HL-60 (cell line): ENCODE results near the gene ETV3.

ENCODE experiments used
- DNase-seq, 2 experiments: peaks; one replicate each; pipeline ENCODE4 v3.0.0-alpha.2; 2010 to 2020; ENCODE audit warnings: low read depth in 1 of 2, low spot score in 1 of 2
- H3K27ac ChIP-seq: fragments of 250-450 bp; sonication (Bioruptor Pico); replicated peaks from 2 replicates; pipeline ENCODE4 v1.5.1; 2020; ENCODE audit warnings: mild to moderate bottlenecking, moderate library complexity
- H3K27me3 ChIP-seq: fragments of 250-450 bp; sonication (Bioruptor Pico); 2 replicates; pipeline ENCODE4 v1.5.1; 2021; ENCODE audit warnings: mild to moderate bottlenecking, moderate library complexity; ENCODE audit not compliant: insufficient read depth, poor library complexity, severe bottlenecking
- H3K4me3 ChIP-seq: replicated peaks from 2 replicates; pipeline ENCODE4 v1.5.1; 2011; ENCODE audit warnings: mild to moderate bottlenecking, control low read depth, low read length; ENCODE audit not compliant: insufficient read depth
- GABPA ChIP-seq: IDR thresholded peaks from 2 replicates; pipeline ENCODE4 v1.6.1; 2012; ENCODE audit warnings: low read depth
- POLR2AphosphoS5 ChIP-seq: IDR thresholded peaks from 2 replicates; pipeline ENCODE4 v1.6.1; 2012; ENCODE audit warnings: low read depth
- SPI1 ChIP-seq: IDR thresholded peaks from 2 replicates; pipeline ENCODE4 v1.6.1; 2012; ENCODE audit warnings: low read depth, mild to moderate bottlenecking, borderline replicate concordance
- TF ChIP-seq, protein P1 (sequence below): IDR thresholded peaks from one replicate; pipeline ENCODE4 v1.5.1; 2011; ENCODE audit warnings: low read length, control low read depth, inconsistent platforms; ENCODE audit not compliant: insufficient read depth
- TF ChIP-seq, protein P2 (sequence below): IDR thresholded peaks from 2 replicates; pipeline ENCODE4 v1.6.1; 2012; ENCODE audit warnings: low read depth; ENCODE audit not compliant: insufficient replicate concordance

Gene ETV3

DNA sequence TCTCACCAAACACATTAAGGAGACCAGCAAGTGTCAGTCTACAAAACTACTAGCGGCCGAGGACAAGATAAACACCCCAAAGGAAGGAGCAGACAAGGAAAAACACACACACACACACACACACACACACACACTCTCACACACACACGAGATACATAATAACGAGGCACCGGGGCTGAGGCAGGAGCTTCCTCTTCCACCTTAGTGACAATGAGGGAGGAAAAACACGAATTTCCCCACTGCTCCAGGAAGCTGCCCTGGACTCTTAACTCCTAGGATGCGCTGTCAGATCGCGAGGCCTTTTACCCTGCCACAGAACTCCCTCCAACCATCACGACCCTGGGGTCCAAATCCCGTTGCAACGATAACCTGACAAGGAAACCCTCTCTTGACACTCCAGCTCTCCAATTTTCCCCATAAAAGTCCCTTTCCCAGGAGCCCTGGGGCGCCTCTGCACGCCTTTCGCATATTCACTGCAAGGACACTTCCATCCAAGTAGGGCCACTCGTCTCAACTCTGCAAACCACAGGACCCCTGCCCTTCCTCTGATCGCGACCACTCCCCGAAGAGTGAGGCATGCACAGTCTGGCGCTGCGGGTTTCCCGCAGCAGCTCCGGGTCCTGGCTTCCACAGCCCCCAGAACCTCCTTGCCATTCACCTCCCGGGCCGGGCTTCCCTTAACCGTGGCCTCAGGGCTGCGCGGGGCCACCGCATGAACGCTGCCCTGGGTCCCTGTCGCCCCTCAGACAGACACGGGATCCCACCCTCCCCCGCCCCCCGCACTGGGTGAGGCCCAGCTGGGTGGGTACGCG lies 581 bp downstream of the ETV3 start:
- peak; percentile 60 to 74 for DNase-seq
- H3K27ac ChIP-seq, result peak overlapping the region; percentile 81
- TF ChIP-seq POLR2AphosphoS5 (no peak), GABPA (peak; percentile 35; the same call in 1 of the 2 replicates), SPI1 (no peak)
- TF ChIP-seq, protein P1, sequence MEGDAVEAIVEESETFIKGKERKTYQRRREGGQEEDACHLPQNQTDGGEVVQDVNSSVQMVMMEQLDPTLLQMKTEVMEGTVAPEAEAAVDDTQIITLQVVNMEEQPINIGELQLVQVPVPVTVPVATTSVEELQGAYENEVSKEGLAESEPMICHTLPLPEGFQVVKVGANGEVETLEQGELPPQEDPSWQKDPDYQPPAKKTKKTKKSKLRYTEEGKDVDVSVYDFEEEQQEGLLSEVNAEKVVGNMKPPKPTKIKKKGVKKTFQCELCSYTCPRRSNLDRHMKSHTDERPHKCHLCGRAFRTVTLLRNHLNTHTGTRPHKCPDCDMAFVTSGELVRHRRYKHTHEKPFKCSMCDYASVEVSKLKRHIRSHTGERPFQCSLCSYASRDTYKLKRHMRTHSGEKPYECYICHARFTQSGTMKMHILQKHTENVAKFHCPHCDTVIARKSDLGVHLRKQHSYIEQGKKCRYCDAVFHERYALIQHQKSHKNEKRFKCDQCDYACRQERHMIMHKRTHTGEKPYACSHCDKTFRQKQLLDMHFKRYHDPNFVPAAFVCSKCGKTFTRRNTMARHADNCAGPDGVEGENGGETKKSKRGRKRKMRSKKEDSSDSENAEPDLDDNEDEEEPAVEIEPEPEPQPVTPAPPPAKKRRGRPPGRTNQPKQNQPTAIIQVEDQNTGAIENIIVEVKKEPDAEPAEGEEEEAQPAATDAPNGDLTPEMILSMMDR, result no peak
- TF ChIP-seq, protein P2, sequence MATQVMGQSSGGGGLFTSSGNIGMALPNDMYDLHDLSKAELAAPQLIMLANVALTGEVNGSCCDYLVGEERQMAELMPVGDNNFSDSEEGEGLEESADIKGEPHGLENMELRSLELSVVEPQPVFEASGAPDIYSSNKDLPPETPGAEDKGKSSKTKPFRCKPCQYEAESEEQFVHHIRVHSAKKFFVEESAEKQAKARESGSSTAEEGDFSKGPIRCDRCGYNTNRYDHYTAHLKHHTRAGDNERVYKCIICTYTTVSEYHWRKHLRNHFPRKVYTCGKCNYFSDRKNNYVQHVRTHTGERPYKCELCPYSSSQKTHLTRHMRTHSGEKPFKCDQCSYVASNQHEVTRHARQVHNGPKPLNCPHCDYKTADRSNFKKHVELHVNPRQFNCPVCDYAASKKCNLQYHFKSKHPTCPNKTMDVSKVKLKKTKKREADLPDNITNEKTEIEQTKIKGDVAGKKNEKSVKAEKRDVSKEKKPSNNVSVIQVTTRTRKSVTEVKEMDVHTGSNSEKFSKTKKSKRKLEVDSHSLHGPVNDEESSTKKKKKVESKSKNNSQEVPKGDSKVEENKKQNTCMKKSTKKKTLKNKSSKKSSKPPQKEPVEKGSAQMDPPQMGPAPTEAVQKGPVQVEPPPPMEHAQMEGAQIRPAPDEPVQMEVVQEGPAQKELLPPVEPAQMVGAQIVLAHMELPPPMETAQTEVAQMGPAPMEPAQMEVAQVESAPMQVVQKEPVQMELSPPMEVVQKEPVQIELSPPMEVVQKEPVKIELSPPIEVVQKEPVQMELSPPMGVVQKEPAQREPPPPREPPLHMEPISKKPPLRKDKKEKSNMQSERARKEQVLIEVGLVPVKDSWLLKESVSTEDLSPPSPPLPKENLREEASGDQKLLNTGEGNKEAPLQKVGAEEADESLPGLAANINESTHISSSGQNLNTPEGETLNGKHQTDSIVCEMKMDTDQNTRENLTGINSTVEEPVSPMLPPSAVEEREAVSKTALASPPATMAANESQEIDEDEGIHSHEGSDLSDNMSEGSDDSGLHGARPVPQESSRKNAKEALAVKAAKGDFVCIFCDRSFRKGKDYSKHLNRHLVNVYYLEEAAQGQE, result peak; percentile 4
- peak overlapping the region; percentile 95 for H3K4me3 ChIP-seq
- H3K27me3 ChIP-seq, result no peaks in the 10 kb centered on the region

DNA sequence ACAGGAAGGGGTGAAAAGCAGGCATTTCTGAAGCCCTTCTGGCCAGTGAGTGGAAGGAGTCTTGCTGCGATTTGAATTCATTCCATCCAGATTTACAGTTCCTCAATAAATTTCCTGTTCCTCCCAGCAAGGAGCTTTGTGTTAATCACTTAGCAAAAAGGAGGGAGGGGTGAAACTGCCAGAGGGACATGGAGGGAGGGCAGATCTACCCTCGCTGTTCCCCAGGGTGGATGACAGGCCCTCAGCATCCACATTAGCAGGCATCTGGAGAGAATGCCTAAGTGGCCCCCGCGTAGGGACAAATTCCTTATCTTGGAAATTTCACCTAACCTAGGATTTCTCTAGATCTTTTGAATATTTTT lies 1.2 kb downstream of the ETV3 start:
- TF ChIP-seq GABPA (no peak), SPI1 (no peak), POLR2AphosphoS5 (no peak)
- TF ChIP-seq, protein P2, result no peak
- TF ChIP-seq, protein P1, result no peak
- H3K27me3 ChIP-seq, result no peaks in the 10 kb centered on the region
- H3K27ac ChIP-seq, result peak overlapping the region; percentile 5
- DNase-seq, result peak in 1 of 2 experiments; percentile 13
- peak overlapping the region; percentile 95 for H3K4me3 ChIP-seq

DNA sequence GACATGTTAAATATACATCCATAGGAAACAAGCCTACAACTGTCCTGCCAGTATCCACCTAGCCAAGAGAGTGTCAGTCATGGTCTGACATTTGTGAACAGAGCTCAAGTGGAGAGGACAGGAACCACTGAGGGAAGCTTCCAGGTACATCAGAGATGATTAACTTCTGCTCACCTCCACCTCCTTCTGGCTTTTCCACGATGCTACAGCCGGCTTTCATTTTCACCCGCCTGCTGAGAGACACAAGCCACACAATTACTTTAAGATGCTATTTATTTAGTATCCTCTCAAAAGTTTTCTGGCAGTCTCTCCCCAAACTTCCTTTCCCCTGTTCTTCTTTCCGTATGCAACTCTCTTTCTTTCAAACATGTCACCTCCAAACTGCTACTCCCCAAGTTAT lies 2.1 kb downstream of the ETV3 start:
- TF ChIP-seq POLR2AphosphoS5, result no peak
- no peak for TF ChIP-seq GABPA
- TF ChIP-seq, protein P1, result no peak
- no peak for TF ChIP-seq SPI1
- TF ChIP-seq, protein P2, result no peak

More for the DNA sequence above, 2.1 kb downstream of the ETV3 start:
- Histone ChIP-seq H3K4me3 (no peak overlapping the region), H3K27me3 (no peaks in the 10 kb centered on the region), H3K27ac (no peak overlapping the region)
- DNase-seq, result no peak
